ENCODE data around the gene BLOC1S3.

DNA sequence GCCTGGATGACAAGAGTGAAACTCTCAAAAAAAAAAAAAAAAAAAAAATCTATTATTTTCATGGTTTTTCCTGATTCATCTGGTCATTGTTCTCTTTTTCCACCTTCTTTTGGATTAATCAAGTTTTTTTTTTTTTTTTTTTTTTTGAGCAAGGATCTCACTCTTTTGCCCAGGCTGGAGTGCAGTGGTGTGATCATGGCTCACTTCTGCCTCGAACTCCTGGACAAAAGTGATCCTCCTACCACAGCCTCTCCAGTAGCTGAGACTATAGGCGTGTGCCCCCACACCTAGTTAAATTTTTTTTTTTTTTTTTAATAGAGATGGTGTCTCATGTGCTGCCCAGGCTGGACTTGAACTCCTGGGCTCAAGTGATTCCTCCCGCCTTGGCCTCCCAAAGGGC, 27.7 kb downstream of the BLOC1S3 start:
- TF ChIP-seq, protein P1, sequence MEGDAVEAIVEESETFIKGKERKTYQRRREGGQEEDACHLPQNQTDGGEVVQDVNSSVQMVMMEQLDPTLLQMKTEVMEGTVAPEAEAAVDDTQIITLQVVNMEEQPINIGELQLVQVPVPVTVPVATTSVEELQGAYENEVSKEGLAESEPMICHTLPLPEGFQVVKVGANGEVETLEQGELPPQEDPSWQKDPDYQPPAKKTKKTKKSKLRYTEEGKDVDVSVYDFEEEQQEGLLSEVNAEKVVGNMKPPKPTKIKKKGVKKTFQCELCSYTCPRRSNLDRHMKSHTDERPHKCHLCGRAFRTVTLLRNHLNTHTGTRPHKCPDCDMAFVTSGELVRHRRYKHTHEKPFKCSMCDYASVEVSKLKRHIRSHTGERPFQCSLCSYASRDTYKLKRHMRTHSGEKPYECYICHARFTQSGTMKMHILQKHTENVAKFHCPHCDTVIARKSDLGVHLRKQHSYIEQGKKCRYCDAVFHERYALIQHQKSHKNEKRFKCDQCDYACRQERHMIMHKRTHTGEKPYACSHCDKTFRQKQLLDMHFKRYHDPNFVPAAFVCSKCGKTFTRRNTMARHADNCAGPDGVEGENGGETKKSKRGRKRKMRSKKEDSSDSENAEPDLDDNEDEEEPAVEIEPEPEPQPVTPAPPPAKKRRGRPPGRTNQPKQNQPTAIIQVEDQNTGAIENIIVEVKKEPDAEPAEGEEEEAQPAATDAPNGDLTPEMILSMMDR (conservative IDR thresholded peaks at IDR 0.05) = no peak
- TF ChIP-seq ZFX (IDR thresholded peaks at IDR 0.05) = no peak

Data from C4-2B (cell line).